ENCODE data around the gene TRPM2.

The TRPM2 gene

GRCh38 chr21:44480200-44481053 is 127.0 kb downstream of the TRPM2 start:
- TF ChIP-seq ZFX (IDR thresholded peaks at IDR 0.05) (no peak), CTCF (conservative IDR thresholded peaks at IDR 0.05) (no peak)
- no peak overlapping the region for H3K27ac ChIP-seq

GRCh38 chr21:44482581-44483287 is 129.3 kb downstream of the TRPM2 start:
- peak overlapping the region; percentile 16 for H3K27ac ChIP-seq
- TF ChIP-seq CTCF (conservative IDR thresholded peaks at IDR 0.05) (no peak), ZFX (IDR thresholded peaks at IDR 0.05) (no peak)

- TF ChIP-seq ZFX (IDR thresholded peaks at IDR 0.05) (no peak), CTCF (conservative IDR thresholded peaks at IDR 0.05) (no peak)
- peak overlapping the region; percentile 16; the same call in 1 of the 2 replicates for H3K27ac ChIP-seq
Observed at GRCh38 chr21:44483288-44484237, 130.1 kb downstream of the TRPM2 start.

- no peak overlapping the region for H3K27ac ChIP-seq
- TF ChIP-seq CTCF (conservative IDR thresholded peaks at IDR 0.05) (no peak), ZFX (IDR thresholded peaks at IDR 0.05) (no peak)
Observed at GRCh38 chr21:44484498-44485253, 131.3 kb downstream of the TRPM2 start.

- TF ChIP-seq ZFX (IDR thresholded peaks at IDR 0.05), result no peak
- H3K27ac ChIP-seq, result no peak overlapping the region
Observed at GRCh38 chr21:44485254-44485793, 131.9 kb downstream of the TRPM2 start.

- no peak for TF ChIP-seq ZFX (IDR thresholded peaks at IDR 0.05)
- no peak for TF ChIP-seq CTCF (conservative IDR thresholded peaks at IDR 0.05)
- no peak overlapping the region for H3K27ac ChIP-seq
Observed at GRCh38 chr21:44485796-44486195, 132.4 kb downstream of the TRPM2 start.

- H3K27ac ChIP-seq, result no peak overlapping the region
Observed at GRCh38 chr21:44486302-44486701, 132.9 kb downstream of the TRPM2 start.

More at GRCh38 chr21:44486302-44486701, 132.9 kb downstream of the TRPM2 start:
- TF ChIP-seq CTCF (conservative IDR thresholded peaks at IDR 0.05) (no peak), ZFX (IDR thresholded peaks at IDR 0.05) (no peak)

Data from C4-2B (cell line).